Sigmoid colon (tissue), 4 donors: ENCODE data around the gene DESI1.

ENCODE experiments used
- EP300 ChIP-seq, 4 donors: sonication (generic); formaldehyde crosslinking; IDR thresholded peaks; one replicate each; pipeline ENCODE4 v1.6.1; 2017; ENCODE audit warnings: antibody characterized with exemption in 4 of 4
- POLR2A ChIP-seq, 2 donors: fragments of 450-650 bp; IDR thresholded peaks; one replicate each; pipeline ENCODE4 v1.6.1; 2016; ENCODE audit warnings: antibody characterized with exemption in 2 of 2, mild to moderate bottlenecking in 2 of 2, moderate library complexity in 2 of 2
- POLR2AphosphoS5 ChIP-seq, 4 donors: sonication (generic); formaldehyde crosslinking; IDR thresholded peaks; one replicate each; pipeline ENCODE4 v1.6.1; 2017; ENCODE audit warnings: antibody characterized with exemption in 4 of 4
- TF ChIP-seq, protein P1 (sequence below), 4 experiments: fragments of 450-650 bp in 3 of 4; fragments of 200-600 bp in 1 of 4; IDR thresholded peaks; one replicate each; pipeline ENCODE4 v1.5.1; 2016 to 2019; ENCODE audit warnings: antibody characterized with exemption in 4 of 4, mild to moderate bottlenecking in 3 of 4, moderate library complexity in 2 of 4

DNA sequence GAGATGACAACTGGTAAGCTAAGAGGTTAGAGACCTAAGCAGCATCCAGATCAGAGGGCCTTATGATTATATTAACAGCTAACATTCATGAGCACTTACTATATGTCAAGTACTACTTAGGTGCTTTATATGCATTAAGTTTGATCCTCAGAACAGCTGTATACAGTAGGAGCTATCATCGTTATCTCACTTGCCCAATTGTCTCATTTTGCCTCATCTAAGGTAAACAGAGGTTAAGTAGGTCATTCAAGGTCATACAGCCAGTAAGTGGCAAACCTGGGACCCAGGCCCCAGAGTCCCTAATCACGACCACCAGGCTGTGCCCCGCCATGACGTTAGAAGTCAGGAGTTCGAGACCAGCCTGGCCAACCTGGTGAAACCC, 72.0 kb downstream of the DESI1 start:
- TF ChIP-seq, protein P1, sequence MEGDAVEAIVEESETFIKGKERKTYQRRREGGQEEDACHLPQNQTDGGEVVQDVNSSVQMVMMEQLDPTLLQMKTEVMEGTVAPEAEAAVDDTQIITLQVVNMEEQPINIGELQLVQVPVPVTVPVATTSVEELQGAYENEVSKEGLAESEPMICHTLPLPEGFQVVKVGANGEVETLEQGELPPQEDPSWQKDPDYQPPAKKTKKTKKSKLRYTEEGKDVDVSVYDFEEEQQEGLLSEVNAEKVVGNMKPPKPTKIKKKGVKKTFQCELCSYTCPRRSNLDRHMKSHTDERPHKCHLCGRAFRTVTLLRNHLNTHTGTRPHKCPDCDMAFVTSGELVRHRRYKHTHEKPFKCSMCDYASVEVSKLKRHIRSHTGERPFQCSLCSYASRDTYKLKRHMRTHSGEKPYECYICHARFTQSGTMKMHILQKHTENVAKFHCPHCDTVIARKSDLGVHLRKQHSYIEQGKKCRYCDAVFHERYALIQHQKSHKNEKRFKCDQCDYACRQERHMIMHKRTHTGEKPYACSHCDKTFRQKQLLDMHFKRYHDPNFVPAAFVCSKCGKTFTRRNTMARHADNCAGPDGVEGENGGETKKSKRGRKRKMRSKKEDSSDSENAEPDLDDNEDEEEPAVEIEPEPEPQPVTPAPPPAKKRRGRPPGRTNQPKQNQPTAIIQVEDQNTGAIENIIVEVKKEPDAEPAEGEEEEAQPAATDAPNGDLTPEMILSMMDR (IDR thresholded peaks at IDR 0.05), result no peak
- TF ChIP-seq POLR2AphosphoS5 (IDR thresholded peaks at IDR 0.05), result no peak
- no peak for TF ChIP-seq EP300 (IDR thresholded peaks at IDR 0.05)
- TF ChIP-seq POLR2A (IDR thresholded peaks at IDR 0.05), result no peak
